ENCODE results near the gene NEO1.

Gene NEO1

DNA sequence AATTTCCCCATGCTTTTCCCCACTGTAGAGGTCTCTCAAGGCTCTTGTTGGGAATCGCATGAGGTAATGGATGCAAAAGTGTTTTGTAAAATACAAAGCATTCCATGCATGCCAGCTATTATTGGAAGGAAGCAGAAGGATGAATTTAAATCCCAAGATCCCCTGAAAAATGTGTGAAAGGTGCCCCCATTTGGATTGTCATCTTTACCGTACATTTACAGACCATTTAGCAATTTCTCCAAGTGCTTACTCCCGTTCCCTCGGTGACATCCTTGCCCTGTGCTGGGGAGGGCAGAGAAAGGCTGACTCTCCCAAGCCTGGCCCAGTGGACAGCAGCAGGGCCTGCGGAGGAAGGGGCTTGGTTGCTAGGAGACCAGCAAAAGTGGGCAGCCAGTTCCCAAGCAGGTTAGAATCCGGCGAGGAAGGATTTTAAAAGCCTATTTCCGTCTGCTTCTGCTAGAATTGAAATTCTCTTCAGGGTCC, 31.1 kb upstream of the NEO1 start:
- Histone ChIP-seq H3K36me3 (ENCODE audit: low read length) (no peaks in the 10 kb centered on the region), H3K9ac (ENCODE audit: low read length) (no peak overlapping the region), H3K4me3 (ENCODE audit: insufficient read depth, low read length, poor library complexity, severe bottlenecking) (no peak overlapping the region), H3K9me3 (ENCODE audit: insufficient read depth, low read length) (no peaks in the 10 kb centered on the region), H3F3A (ENCODE audit: insufficient read depth) (no peaks in the 10 kb centered on the region), H2AFZ (ENCODE audit: low read depth, low read length, severe bottlenecking) (no peak overlapping the region), H4K20me1 (ENCODE audit: low read depth, low read length) (no peaks in the 10 kb centered on the region), H3K79me2 (ENCODE audit: insufficient read depth, low read length) (no peaks in the 10 kb centered on the region), H3K9me2 (replicated peaks; ENCODE audit: insufficient read depth, low read length) (no peaks in the 10 kb centered on the region), H3K27me3 (ENCODE audit: low read length) (no peaks in the 10 kb centered on the region), H3K27ac (ENCODE audit: low read depth, low read length) (no peak overlapping the region), H3K4me2 (ENCODE audit: low read depth, low read length, poor library complexity, severe bottlenecking) (no peak overlapping the region)
- TF ChIP-seq EZH2phosphoT487 (conservative IDR thresholded peaks at IDR 0.05; ENCODE audit: low read length): no peak
- TF ChIP-seq, protein P1, sequence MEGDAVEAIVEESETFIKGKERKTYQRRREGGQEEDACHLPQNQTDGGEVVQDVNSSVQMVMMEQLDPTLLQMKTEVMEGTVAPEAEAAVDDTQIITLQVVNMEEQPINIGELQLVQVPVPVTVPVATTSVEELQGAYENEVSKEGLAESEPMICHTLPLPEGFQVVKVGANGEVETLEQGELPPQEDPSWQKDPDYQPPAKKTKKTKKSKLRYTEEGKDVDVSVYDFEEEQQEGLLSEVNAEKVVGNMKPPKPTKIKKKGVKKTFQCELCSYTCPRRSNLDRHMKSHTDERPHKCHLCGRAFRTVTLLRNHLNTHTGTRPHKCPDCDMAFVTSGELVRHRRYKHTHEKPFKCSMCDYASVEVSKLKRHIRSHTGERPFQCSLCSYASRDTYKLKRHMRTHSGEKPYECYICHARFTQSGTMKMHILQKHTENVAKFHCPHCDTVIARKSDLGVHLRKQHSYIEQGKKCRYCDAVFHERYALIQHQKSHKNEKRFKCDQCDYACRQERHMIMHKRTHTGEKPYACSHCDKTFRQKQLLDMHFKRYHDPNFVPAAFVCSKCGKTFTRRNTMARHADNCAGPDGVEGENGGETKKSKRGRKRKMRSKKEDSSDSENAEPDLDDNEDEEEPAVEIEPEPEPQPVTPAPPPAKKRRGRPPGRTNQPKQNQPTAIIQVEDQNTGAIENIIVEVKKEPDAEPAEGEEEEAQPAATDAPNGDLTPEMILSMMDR (IDR thresholded peaks at IDR 0.05; ENCODE audit: insufficient read depth, low read length, poor library complexity, severe bottlenecking): no peak

DNA sequence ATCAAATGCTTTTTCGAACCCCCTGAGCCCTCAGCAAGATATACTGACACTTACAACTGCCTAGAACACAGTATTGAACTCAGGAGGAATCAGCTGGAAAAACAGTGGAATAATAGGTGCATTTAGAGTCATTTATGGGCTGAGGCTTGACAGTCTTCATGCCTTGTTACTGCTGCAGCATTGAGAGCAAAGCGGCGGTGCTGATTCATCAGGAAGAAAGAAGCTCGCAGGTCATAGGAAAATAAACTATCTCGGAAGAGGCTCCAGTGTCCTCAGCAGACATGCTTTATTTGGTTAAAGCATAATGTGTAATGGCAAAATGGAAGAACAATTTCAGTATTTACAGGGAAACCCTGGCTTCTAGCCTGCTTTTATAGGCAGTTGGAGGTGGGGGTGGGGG, 30.1 kb upstream of the NEO1 start:
- no peaks in the 10 kb centered on the region for H3K79me2 ChIP-seq (ENCODE audit: insufficient read depth, low read length)
- H3K9ac ChIP-seq (ENCODE audit: low read length): no peak overlapping the region

DNA sequence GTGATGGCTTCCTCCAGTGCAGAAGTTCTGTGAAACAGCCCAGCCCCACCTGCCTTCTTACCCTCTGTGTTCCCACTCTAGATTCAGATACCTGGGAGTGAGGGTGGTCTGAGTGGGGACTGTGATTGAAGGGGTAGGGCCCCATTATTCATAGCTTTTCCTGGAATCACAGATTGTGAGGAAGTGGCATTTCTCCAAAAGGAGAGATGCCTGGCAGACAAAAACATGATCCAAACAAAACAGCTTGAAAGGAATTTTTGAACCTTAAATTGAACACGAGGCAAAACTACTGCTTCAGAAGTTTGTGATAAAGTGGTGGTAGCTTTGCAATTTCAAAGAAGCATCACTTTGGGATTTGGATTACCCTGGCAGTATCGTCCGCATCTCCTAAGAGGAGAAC, 29.2 kb upstream of the NEO1 start:
- Histone ChIP-seq H3K4me3 (ENCODE audit: insufficient read depth, low read length, poor library complexity, severe bottlenecking) (no peak overlapping the region), H2AFZ (ENCODE audit: low read depth, low read length, severe bottlenecking) (no peak overlapping the region), H3K27me3 (ENCODE audit: low read length) (no peaks in the 10 kb centered on the region), H3K4me2 (ENCODE audit: low read depth, low read length, poor library complexity, severe bottlenecking) (no peak overlapping the region), H3K27ac (ENCODE audit: low read depth, low read length) (no peak overlapping the region), H3K36me3 (ENCODE audit: low read length) (no peaks in the 10 kb centered on the region), H3K79me2 (ENCODE audit: insufficient read depth, low read length) (no peaks in the 10 kb centered on the region), H3K9me3 (ENCODE audit: insufficient read depth, low read length) (no peaks in the 10 kb centered on the region), H3K9ac (ENCODE audit: low read length) (no peak overlapping the region), H4K20me1 (ENCODE audit: low read depth, low read length) (no peaks in the 10 kb centered on the region), H3K9me2 (replicated peaks; ENCODE audit: insufficient read depth, low read length) (no peaks in the 10 kb centered on the region), H3F3A (ENCODE audit: insufficient read depth) (no peaks in the 10 kb centered on the region)
- no peak for TF ChIP-seq EZH2phosphoT487 (conservative IDR thresholded peaks at IDR 0.05; ENCODE audit: low read length)
- TF ChIP-seq, protein P1 (IDR thresholded peaks at IDR 0.05; ENCODE audit: insufficient read depth, low read length, poor library complexity, severe bottlenecking): no peak

More for the DNA sequence above, 30.1 kb upstream of the NEO1 start:
- TF ChIP-seq, protein P1 (IDR thresholded peaks at IDR 0.05; ENCODE audit: insufficient read depth, low read length, poor library complexity, severe bottlenecking): no peak
- TF ChIP-seq EZH2phosphoT487 (conservative IDR thresholded peaks at IDR 0.05; ENCODE audit: low read length): no peak
- no peaks in the 10 kb centered on the region for H4K20me1 ChIP-seq (ENCODE audit: low read depth, low read length)
- no peaks in the 10 kb centered on the region for H3K9me3 ChIP-seq (ENCODE audit: insufficient read depth, low read length)
- H3K36me3 ChIP-seq (ENCODE audit: low read length): no peaks in the 10 kb centered on the region
- no peak overlapping the region for H3K4me3 ChIP-seq (ENCODE audit: insufficient read depth, low read length, poor library complexity, severe bottlenecking)
- no peaks in the 10 kb centered on the region for H3K9me2 ChIP-seq (replicated peaks; ENCODE audit: insufficient read depth, low read length)
- H3K4me2 ChIP-seq (ENCODE audit: low read depth, low read length, poor library complexity, severe bottlenecking): no peak overlapping the region
- no peaks in the 10 kb centered on the region for H3K27me3 ChIP-seq (ENCODE audit: low read length)
- no peak overlapping the region for H3K27ac ChIP-seq (ENCODE audit: low read depth, low read length)
- H2AFZ ChIP-seq (ENCODE audit: low read depth, low read length, severe bottlenecking): no peak overlapping the region
- no peaks in the 10 kb centered on the region for H3F3A ChIP-seq (ENCODE audit: insufficient read depth)
